ENCODE results near the gene PLK3.
"Not testable (repeated sequence)": the region's sequence is repeated elsewhere in the genome, so short reads cannot be mapped to it uniquely, and the experiment has no call there.

PLK3 gene

DNA sequence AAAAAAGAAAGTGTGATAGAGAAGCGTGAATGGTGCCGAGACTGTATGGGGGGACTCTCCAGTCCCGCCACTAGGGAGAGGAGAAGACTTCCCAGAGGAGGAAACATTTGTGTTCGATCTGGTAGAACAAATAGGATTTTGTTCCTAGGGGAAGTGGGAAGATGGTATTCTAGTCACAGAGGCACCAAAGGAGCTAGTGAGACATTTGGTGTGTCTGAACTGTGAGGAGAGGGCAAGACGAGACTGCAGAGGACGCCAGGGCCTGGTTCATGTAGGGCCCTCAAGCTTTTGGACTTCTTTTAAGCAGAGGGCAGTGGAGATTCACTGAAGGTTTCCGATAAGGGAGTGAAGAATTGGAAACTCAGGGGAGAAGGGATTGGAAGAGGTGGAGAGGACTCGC lies 11.1 kb downstream of the PLK3 start:
- Histone ChIP-seq H3K36me3 (ENCODE audit: insufficient read depth, low read length) (no peaks in the 10 kb centered on the region), H3K4me3 (ENCODE audit: low read depth in 1 of 2, low read length in 2 of 2) (no peak overlapping the region), H3K79me2 (ENCODE audit: insufficient read depth, low read length) (no peaks in the 10 kb centered on the region), H2AFZ (ENCODE audit: low read depth, low read length) (no peak overlapping the region), H3K9me3 (ENCODE audit: insufficient read depth, low read length, severe bottlenecking) (no peaks in the 10 kb centered on the region), H3K27ac (ENCODE audit: low read length) (no peak overlapping the region), H3K4me1 (ENCODE audit: insufficient read depth, low read length) (peaks cover 44% of the 10 kb centered on the region), H3K4me2 (ENCODE audit: insufficient read depth, low read length) (no peak overlapping the region), H3K9ac (ENCODE audit: low read depth, low read length) (no peak overlapping the region), H4K20me1 (ENCODE audit: insufficient read depth, low read length) (no peaks in the 10 kb centered on the region), H3K27me3 (ENCODE audit: insufficient read depth, low read length, poor library complexity) (no peaks in the 10 kb centered on the region)
- TF ChIP-seq, protein P1, sequence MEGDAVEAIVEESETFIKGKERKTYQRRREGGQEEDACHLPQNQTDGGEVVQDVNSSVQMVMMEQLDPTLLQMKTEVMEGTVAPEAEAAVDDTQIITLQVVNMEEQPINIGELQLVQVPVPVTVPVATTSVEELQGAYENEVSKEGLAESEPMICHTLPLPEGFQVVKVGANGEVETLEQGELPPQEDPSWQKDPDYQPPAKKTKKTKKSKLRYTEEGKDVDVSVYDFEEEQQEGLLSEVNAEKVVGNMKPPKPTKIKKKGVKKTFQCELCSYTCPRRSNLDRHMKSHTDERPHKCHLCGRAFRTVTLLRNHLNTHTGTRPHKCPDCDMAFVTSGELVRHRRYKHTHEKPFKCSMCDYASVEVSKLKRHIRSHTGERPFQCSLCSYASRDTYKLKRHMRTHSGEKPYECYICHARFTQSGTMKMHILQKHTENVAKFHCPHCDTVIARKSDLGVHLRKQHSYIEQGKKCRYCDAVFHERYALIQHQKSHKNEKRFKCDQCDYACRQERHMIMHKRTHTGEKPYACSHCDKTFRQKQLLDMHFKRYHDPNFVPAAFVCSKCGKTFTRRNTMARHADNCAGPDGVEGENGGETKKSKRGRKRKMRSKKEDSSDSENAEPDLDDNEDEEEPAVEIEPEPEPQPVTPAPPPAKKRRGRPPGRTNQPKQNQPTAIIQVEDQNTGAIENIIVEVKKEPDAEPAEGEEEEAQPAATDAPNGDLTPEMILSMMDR (IDR thresholded peaks at IDR 0.05; ENCODE audit: borderline replicate concordance, extremely low read depth, low read length, poor library complexity, severe bottlenecking), result no peak
- no peak for TF ChIP-seq EZH2 (IDR thresholded peaks at IDR 0.05; ENCODE audit: borderline replicate concordance, low read depth, low read length, severe bottlenecking)
- DNase-seq (no peak), ATAC-seq (ENCODE audit: insufficient read depth, low read depth) (no peak)

DNA sequence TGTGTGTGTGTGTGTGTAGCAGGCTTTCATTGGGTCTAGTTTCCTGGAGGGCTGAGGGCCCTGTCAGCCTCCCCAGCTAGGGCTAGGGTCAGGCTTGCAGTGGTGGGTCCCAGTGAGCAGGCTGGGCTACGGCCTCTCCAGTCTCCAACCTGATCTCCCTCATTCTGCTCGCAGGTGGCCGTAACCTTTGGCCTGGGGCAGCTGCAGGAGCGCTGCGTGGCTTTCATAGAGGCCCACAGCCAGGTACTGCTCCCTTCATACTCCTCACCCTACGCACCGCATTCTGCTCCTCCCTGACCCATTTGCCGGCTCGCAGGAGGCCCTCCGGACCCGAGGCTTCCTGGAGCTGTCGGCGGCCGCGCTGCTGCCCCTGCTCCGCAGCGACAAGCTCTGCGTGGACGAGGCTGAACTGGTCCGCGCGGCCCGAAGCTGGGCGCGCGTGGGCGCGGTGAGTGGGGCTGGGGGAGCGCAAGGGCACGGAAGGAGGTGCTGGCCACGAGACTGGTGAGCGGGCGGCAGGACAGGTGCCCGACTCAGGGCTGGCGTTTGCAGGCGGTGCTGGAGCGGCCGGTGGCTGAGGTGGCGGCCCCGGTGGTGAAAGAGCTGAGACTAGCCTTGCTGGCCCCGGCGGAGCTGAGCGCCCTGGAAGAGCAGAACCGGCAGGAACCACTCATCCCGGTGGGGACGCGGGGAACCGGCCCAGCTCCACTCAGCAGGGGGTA lies 12.8 kb downstream of the PLK3 start:
- no peaks in the 10 kb centered on the region for H3K36me3 ChIP-seq (ENCODE audit: insufficient read depth, low read length)
- peak overlapping the region in 1 of 2 experiments; percentile 57; a peak in 3 of 4 replicates for H3K4me3 ChIP-seq (ENCODE audit: low read depth in 1 of 2, low read length in 2 of 2)
- no peaks in the 10 kb centered on the region for H3K79me2 ChIP-seq (ENCODE audit: insufficient read depth, low read length)
- H3K27me3 ChIP-seq (ENCODE audit: insufficient read depth, low read length, poor library complexity), result no peaks in the 10 kb centered on the region
- peaks cover 50% of the 10 kb centered on the region for H3K4me1 ChIP-seq (ENCODE audit: insufficient read depth, low read length)
- TF ChIP-seq, protein P1 (IDR thresholded peaks at IDR 0.05; ENCODE audit: borderline replicate concordance, extremely low read depth, low read length, poor library complexity, severe bottlenecking), result no peak
- TF ChIP-seq EZH2 (IDR thresholded peaks at IDR 0.05; ENCODE audit: borderline replicate concordance, low read depth, low read length, severe bottlenecking), result no peak
- H3K9ac ChIP-seq (ENCODE audit: low read depth, low read length), result peak overlapping the region; percentile 63
- DNase-seq (no peak), ATAC-seq (ENCODE audit: insufficient read depth, low read depth) (no peak)
- H3K4me2 ChIP-seq (ENCODE audit: insufficient read depth, low read length), result peak overlapping the region; percentile 76
- no peaks in the 10 kb centered on the region for H4K20me1 ChIP-seq (ENCODE audit: insufficient read depth, low read length)
- H2AFZ ChIP-seq (ENCODE audit: low read depth, low read length), result peak overlapping the region; percentile 85
- no peaks in the 10 kb centered on the region for H3K9me3 ChIP-seq (ENCODE audit: insufficient read depth, low read length, severe bottlenecking)
- H3K27ac ChIP-seq (ENCODE audit: low read length), result peak overlapping the region; percentile 77; the same call in 1 of the 2 replicates

DNA sequence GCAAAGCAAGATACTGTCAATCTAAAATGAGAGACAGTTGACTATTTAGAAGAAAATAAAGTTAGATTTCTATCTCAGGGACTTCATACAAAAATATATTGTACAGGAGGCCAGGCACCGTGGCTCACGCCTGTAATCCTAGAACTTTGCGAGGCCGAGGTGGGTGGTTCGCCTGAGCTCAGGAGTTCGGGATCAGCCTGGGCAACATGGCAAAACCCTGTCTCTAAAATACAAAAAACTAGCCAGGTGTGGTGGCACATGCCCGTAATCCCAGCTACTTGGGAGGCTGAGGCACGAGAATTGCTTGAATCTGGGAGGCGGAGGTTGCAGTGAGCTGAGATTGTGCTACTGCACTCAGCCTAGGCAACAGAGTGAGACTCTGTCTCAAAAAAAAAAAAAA lies 15.7 kb downstream of the PLK3 start:
- H3K4me3 ChIP-seq (ENCODE audit: low read depth in 1 of 2, low read length in 2 of 2); H3K79me2 ChIP-seq (ENCODE audit: insufficient read depth, low read length); H3K27me3 ChIP-seq (ENCODE audit: insufficient read depth, low read length, poor library complexity); H2AFZ ChIP-seq (ENCODE audit: low read depth, low read length); H3K27ac ChIP-seq (ENCODE audit: low read length); H4K20me1 ChIP-seq (ENCODE audit: insufficient read depth, low read length); H3K9ac ChIP-seq (ENCODE audit: low read depth, low read length); H3K36me3 ChIP-seq (ENCODE audit: insufficient read depth, low read length); H3K9me3 ChIP-seq (ENCODE audit: insufficient read depth, low read length, severe bottlenecking); H3K4me2 ChIP-seq (ENCODE audit: insufficient read depth, low read length); ATAC-seq (ENCODE audit: insufficient read depth, low read depth); DNase-seq: not testable (repeated sequence)
- H3K4me1 ChIP-seq (ENCODE audit: insufficient read depth, low read length), result peaks cover 52% of the 10 kb centered on the region

GRCh38 chr1:44817307-44817706 lies 17.1 kb downstream of the PLK3 start:
- Histone ChIP-seq H4K20me1 (ENCODE audit: insufficient read depth, low read length) (no peaks in the 10 kb centered on the region), H3K9me3 (ENCODE audit: insufficient read depth, low read length, severe bottlenecking) (no peaks in the 10 kb centered on the region), H3K4me3 (ENCODE audit: low read depth in 1 of 2, low read length in 2 of 2) (no peak overlapping the region), H3K9ac (ENCODE audit: low read depth, low read length) (no peak overlapping the region), H3K27ac (ENCODE audit: low read length) (no peak overlapping the region), H2AFZ (ENCODE audit: low read depth, low read length) (no peak overlapping the region), H3K79me2 (ENCODE audit: insufficient read depth, low read length) (no peaks in the 10 kb centered on the region), H3K36me3 (ENCODE audit: insufficient read depth, low read length) (no peaks in the 10 kb centered on the region), H3K4me1 (ENCODE audit: insufficient read depth, low read length) (peaks cover 53% of the 10 kb centered on the region), H3K27me3 (ENCODE audit: insufficient read depth, low read length, poor library complexity) (no peaks in the 10 kb centered on the region), H3K4me2 (ENCODE audit: insufficient read depth, low read length) (peak overlapping the region; percentile 21; the same call in 1 of the 2 replicates)
- ATAC-seq (ENCODE audit: insufficient read depth, low read depth) (no peak), DNase-seq (no peak)
- TF ChIP-seq, protein P1 (IDR thresholded peaks at IDR 0.05; ENCODE audit: borderline replicate concordance, extremely low read depth, low read length, poor library complexity, severe bottlenecking), result no peak
- no peak for TF ChIP-seq EZH2 (IDR thresholded peaks at IDR 0.05; ENCODE audit: borderline replicate concordance, low read depth, low read length, severe bottlenecking)
